GM21526 (cell line): ENCODE results near the gene IL20RA.

Experiments used
- ATAC-seq: cut with Tn5 transposase; IDR thresholded peaks from one replicate; pipeline ENCODE4 v1.9.1; 2021; ENCODE audit warnings: moderate library complexity; ENCODE audit not compliant: unreplicated experiment, low FRiP score

Gene IL20RA

GRCh38 chr6:137011406-137011805, 33.4 kb downstream of the IL20RA start:
- ATAC-seq = no peak

- ATAC-seq = no peak
Observed at GRCh38 chr6:137010128-137010718, 34.5 kb downstream of the IL20RA start.

DNA sequence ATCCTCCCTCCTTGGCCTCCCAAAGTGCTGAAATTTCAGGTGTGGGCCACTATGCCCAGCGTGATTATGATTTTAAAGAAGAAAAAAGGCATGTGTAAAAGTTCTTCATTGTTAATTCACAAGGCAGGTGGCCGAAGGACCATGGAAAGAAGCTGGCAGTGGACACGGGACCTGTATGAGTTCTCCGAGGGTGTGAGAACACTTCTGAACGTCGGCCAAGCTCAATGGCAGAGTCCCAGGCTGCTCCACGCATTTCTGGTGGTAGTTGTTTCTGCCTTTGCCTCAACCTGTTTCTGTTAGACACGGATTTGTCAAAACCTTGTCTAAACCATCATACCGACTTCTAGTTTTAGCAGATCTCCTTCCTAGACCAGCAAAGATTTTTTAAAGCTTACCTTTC, 36.6 kb downstream of the IL20RA start:
- no peak for ATAC-seq

GRCh38 chr6:137006056-137006455, 38.7 kb downstream of the IL20RA start:
- ATAC-seq = no peak

- ATAC-seq = no peak
Observed at GRCh38 chr6:137005073-137005472, 39.7 kb downstream of the IL20RA start.

GRCh38 chr6:137002505-137002904, 42.3 kb downstream of the IL20RA start:
- no peak for ATAC-seq

DNA sequence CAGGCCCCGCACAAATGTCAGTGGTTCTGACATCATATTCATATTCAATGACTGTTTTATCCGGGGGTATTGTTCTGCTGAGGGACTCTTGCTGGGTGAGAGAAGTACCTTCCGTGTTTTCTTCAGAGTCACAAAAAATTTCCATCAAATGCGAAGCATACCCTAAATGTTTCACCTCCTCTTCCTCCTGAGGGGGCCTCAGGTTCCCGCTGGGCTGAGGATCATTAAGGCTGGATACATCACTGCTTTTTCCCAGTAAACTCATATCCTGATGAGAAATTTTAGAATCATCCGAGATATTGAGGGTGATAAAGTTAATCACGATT, 42.8 kb downstream of the IL20RA start:
- ATAC-seq = no peak

DNA sequence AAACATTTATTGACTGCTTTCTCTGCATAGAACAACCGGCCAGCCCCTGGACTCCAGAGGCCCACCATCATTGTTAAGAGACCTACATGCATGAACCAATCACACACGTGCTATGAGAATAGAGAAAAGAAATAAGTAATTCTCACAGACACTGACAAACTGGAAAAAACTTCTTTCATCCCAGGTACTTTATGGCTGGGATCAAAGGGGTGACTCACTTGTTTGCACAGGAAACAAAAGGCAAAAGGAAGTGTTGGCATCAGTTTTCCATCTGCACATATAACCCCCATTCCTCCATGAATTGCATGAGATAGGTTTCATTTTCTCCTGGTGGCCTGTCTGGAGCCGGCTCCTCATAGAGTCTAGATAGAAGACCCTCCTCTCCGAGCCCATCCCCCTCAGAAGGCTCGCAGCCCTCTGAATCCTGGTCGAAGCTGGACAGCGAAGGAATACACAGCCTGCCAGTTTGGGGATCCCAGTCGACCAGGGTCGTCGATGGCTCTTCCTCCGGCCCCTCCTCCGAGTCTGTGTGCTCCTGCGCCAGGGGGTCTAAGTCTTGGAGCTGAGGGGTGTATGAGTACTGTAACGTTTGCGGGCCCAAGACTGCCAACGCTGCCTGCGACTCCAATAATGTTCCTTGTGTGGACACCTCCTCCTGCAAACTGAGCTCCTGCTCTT, 43.3 kb downstream of the IL20RA start:
- ATAC-seq = no peak

DNA sequence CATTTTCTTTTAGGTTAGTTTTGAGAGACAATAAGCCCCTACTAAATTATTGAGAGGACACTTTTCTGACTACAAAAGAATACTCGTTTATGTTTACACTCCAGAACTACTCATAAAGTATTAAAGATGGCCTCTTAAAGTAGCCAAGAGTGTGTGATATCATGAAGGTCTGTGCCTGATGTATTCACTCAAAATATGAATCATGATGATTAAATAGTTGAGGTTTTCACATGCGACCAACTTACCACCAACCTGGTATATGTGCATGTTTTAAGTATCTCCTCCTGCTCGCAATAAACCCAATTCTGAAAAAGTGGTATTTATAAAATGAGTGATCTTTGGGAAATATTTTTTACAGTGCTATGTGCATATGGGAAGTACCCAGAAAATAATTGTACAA, 43.9 kb downstream of the IL20RA start:
- no peak for ATAC-seq

GRCh38 chr6:136995521-136995920, 49.2 kb downstream of the IL20RA start:
- no peak for ATAC-seq

- no peak for ATAC-seq
Observed at GRCh38 chr6:136994782-136995181, 50.0 kb downstream of the IL20RA start.

DNA sequence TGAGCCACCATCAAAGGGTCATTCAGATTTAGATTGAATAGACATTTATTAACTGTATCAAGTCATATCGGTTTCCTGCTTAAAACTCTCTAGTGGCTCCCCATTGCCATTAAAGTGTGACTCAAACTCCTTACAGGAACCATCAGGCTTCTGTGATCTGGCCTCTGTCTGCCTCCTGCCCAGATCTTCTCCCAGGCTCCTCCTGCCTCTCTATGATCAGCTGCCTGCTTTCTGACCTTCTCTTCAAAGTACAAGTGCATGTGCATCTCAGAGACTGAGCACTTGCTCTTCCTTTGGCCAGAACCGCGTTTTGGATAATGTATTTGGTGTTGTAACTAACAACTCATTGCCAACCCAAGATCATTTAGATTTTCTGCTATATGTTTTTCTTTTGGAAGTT, 52.7 kb downstream of the IL20RA start:
- no peak for ATAC-seq

GRCh38 chr6:136991646-136992045, 53.1 kb downstream of the IL20RA start:
- ATAC-seq = no peak

DNA sequence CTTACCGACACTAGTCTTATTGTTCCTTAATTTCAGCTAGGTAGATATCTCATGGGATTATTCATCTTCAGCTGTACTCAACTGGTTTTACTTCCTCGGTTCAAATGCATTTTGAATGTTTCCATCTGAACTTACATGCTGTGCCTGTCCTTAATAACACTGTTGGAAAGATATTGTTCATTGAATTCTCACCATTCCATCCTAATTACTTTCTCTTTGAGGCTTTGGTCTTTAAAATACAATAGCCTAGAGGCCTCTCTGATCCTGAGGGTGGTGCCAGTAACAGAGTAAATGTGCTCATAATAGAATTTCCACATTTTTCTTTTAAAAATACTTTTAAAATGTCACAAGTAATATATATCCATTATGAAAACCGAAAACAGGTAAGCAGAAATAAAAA, 54.0 kb downstream of the IL20RA start:
- ATAC-seq = no peak

DNA sequence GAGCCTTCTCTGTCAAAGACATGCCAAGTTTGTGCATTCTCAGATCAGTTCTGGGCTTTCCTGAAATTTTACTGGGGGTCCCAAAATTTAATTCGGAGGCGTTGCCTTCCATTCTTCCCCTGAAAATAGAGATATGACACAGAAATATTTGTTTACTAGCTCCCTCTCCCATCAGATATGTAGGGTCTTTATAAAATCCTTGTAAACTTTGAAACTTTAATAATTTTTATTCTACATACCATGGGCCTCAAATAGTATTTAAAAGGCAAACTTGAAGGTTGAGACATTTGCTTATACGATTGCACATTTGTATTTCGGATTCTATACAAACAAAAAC, 54.6 kb downstream of the IL20RA start:
- no peak for ATAC-seq

- no peak for ATAC-seq
Observed at GRCh38 chr6:136989571-136990241, 55.1 kb downstream of the IL20RA start.

DNA sequence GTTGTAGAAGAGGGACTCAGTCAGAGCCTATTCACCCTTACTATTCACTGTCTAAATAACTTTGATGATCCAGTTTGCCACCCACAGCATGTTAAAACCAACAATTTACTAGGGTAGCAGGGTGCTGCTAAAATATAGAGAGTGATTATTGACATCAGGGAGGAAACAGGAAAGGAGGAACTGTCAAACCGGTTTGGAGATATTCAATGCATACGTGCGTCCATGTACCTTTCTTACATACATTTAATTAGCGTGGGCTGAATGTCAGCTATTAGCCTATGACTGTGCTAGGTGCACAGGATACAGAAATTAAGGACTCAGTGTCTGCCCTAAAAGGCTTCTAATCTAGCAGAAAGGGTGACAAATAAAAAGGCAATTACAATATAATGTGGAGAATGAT, 57.2 kb downstream of the IL20RA start:
- no peak for ATAC-seq

- ATAC-seq = no peak
Observed at GRCh38 chr6:136985502-136985901, 59.3 kb downstream of the IL20RA start.

GRCh38 chr6:136984578-136984977, 60.2 kb downstream of the IL20RA start:
- ATAC-seq = no peak

DNA sequence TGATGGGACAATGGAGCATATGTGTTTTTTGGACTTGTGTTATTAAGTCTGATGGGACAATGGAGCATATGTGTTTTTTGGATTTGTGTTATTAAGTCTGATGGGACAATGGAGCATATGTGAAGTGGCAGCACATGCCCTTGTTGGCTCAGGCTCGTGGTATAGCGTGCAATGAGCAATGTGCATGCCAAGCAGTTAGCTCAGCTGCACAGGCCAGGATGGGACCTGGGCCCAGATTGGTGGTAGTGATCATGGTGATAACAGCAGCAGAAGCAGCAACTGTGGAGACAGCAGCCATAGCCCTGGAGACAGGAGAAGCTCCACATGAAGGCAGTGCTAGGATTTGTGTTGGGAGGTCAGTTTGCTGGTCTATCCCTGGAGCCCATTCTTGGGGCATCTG, 61.1 kb downstream of the IL20RA start:
- ATAC-seq = no peak

DNA sequence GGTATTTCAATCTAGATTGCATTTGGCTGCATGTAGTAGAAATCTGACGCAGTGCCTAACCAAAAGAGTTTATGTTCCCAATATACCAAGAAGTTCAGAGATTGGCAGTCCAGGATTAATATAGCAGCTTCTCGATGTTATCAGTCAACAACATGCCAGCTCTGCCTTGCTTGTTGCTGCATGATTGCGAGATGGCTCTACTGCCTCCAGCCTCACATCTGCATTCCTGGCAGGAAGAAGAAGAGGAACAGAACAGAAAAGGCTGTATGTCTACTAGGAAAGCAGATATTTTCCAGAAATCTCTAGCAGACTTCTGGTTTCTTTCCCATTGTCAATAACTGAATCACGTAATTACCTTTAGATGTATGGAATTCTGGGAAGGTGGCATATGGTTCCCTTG, 61.8 kb downstream of the IL20RA start:
- ATAC-seq = no peak

DNA sequence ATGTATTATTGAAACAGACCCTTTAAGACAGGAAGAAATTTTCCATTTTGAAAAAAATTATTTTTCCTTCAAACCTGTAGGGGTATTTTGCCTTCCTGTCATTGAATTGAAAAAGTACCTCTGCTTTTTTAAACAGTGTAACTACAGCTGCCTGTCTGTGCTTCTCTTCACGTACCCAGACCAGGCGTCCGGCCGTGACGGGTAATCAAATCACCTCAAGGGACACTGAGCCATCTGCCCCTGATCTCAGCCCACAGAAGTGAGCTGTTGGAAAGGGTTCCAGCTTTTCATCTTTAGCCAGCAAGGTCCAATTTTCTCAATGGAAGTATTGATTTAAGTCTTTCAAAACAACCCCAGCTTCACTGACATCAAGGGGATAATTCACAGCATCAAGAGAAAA, 64.7 kb downstream of the IL20RA start:
- ATAC-seq = no peak
